ACC112 (cell line): ENCODE results near the gene MADD.
"Not testable (repeated sequence)": the region's sequence is repeated elsewhere in the genome, so short reads cannot be mapped to it uniquely, and the experiment has no call there.

Experiments used
- H2AFZ ChIP-seq: fragments of 200-600 bp; sonication (generic); one replicate; pipeline ENCODE4 v1.6.0; 2017; ENCODE audit warnings: antibody characterized with exemption, low read length; ENCODE audit not compliant: unreplicated experiment
- H3K27ac ChIP-seq: fragments of 200-600 bp; sonication (generic); 2 replicates; pipeline ENCODE4 v1.5.1; 2014; ENCODE audit warnings: low read depth, mild to moderate bottlenecking, antibody characterized with exemption, low read length, moderate library complexity
- H3K27me3 ChIP-seq: fragments of 200-600 bp; sonication (generic); 2 replicates; pipeline ENCODE4 v1.6.1; 2014; ENCODE audit warnings: mild to moderate bottlenecking, antibody characterized with exemption, low read length, moderate library complexity, mixed read lengths; ENCODE audit not compliant: insufficient read depth
- H3K36me3 ChIP-seq: fragments of 200-600 bp; sonication (generic); 2 replicates; pipeline ENCODE4 v1.6.1; 2016; ENCODE audit warnings: mild to moderate bottlenecking, antibody characterized with exemption, low read length, moderate library complexity, mixed read lengths; ENCODE audit not compliant: insufficient read depth
- H3K4me1 ChIP-seq: fragments of 200-600 bp; sonication (generic); one replicate; pipeline ENCODE4 v1.6.1; 2016; ENCODE audit warnings: low read length, mixed read lengths; ENCODE audit not compliant: insufficient read depth, unreplicated experiment, control insufficient read depth
- H3K4me3 ChIP-seq: fragments of 200-600 bp; sonication (generic); 2 replicates; pipeline ENCODE4 v1.5.1; 2014; ENCODE audit warnings: mild to moderate bottlenecking, low read depth, low read length
- H3K79me2 ChIP-seq: fragments of 200-600 bp; sonication (generic); one replicate; pipeline ENCODE4 v1.6.0; 2016; ENCODE audit warnings: low read length; ENCODE audit not compliant: control insufficient read depth, unreplicated experiment, insufficient read depth

Gene MADD

GRCh38 chr11:47331454-47332302 is 61.7 kb downstream of the MADD start:
- H3K27ac ChIP-seq = no peak overlapping the region
- H3K79me2 ChIP-seq = no peaks in the 10 kb centered on the region
- H3K27me3 ChIP-seq = no peaks in the 10 kb centered on the region
- H2AFZ ChIP-seq = no peak overlapping the region
- H3K4me3 ChIP-seq = no peak overlapping the region
- no peaks in the 10 kb centered on the region for H3K36me3 ChIP-seq
- no peaks in the 10 kb centered on the region for H3K4me1 ChIP-seq

- Histone ChIP-seq H2AFZ (no peak overlapping the region), H3K27me3 (no peaks in the 10 kb centered on the region), H3K79me2 (no peaks in the 10 kb centered on the region), H3K27ac (no peak overlapping the region), H3K4me1 (no peaks in the 10 kb centered on the region), H3K4me3 (no peak overlapping the region), H3K36me3 (no peaks in the 10 kb centered on the region)
These were observed 62.4 kb downstream of the MADD start for GRCh38 chr11:47332303-47332711.

GRCh38 chr11:47332791-47333525 is 63.0 kb downstream of the MADD start:
- no peaks in the 10 kb centered on the region for H3K79me2 ChIP-seq

GRCh38 chr11:47333526-47333845 is 63.6 kb downstream of the MADD start:
- H3K79me2 ChIP-seq = no peaks in the 10 kb centered on the region
- no peaks in the 10 kb centered on the region for H3K4me1 ChIP-seq
- H3K36me3 ChIP-seq = no peaks in the 10 kb centered on the region
- H2AFZ ChIP-seq = no peak overlapping the region
- H3K27ac ChIP-seq = no peak overlapping the region
- no peaks in the 10 kb centered on the region for H3K27me3 ChIP-seq
- H3K4me3 ChIP-seq = no peak overlapping the region

More at GRCh38 chr11:47332791-47333525, 63.0 kb downstream of the MADD start:
- no peaks in the 10 kb centered on the region for H3K4me1 ChIP-seq
- no peak overlapping the region for H2AFZ ChIP-seq
- H3K27ac ChIP-seq = no peak overlapping the region
- no peaks in the 10 kb centered on the region for H3K27me3 ChIP-seq
- H3K36me3 ChIP-seq = no peaks in the 10 kb centered on the region
- H3K4me3 ChIP-seq = no peak overlapping the region

- Histone ChIP-seq H3K4me1 (no peaks in the 10 kb centered on the region), H3K4me3 (no peak overlapping the region), H3K79me2 (no peaks in the 10 kb centered on the region), H3K36me3 (no peaks in the 10 kb centered on the region), H2AFZ (no peak overlapping the region), H3K27me3 (no peaks in the 10 kb centered on the region), H3K27ac (no peak overlapping the region)
These were observed 64.0 kb downstream of the MADD start for GRCh38 chr11:47333886-47334443.

GRCh38 chr11:47334699-47335411 is 64.9 kb downstream of the MADD start:
- H3K4me3 ChIP-seq, H3K27me3 ChIP-seq, H3K4me1 ChIP-seq, H3K27ac ChIP-seq, H2AFZ ChIP-seq, H3K36me3 ChIP-seq, H3K79me2 ChIP-seq: not testable (repeated sequence)

GRCh38 chr11:47335733-47336132 is 65.8 kb downstream of the MADD start:
- Histone ChIP-seq H3K36me3 (no peaks in the 10 kb centered on the region), H3K27me3 (no peaks in the 10 kb centered on the region), H2AFZ (no peak overlapping the region), H3K4me1 (no peaks in the 10 kb centered on the region), H3K4me3 (no peak overlapping the region), H3K79me2 (no peaks in the 10 kb centered on the region), H3K27ac (no peak overlapping the region)

GRCh38 chr11:47336595-47336994 is 66.7 kb downstream of the MADD start:
- H3K4me3 ChIP-seq = no peak overlapping the region
- no peaks in the 10 kb centered on the region for H3K79me2 ChIP-seq
- H3K36me3 ChIP-seq = no peaks in the 10 kb centered on the region
- no peaks in the 10 kb centered on the region for H3K27me3 ChIP-seq
- H2AFZ ChIP-seq = no peak overlapping the region
- H3K4me1 ChIP-seq = no peaks in the 10 kb centered on the region
- H3K27ac ChIP-seq = no peak overlapping the region

GRCh38 chr11:47337229-47337924 is 67.4 kb downstream of the MADD start:
- Histone ChIP-seq H3K4me3 (no peak overlapping the region), H2AFZ (no peak overlapping the region), H3K79me2 (no peaks in the 10 kb centered on the region), H3K36me3 (no peaks in the 10 kb centered on the region), H3K27ac (no peak overlapping the region), H3K4me1 (no peaks in the 10 kb centered on the region), H3K27me3 (no peaks in the 10 kb centered on the region)
